Bronchial epithelial cell (primary cell): ENCODE measurements around the gene REPIN1. TPM values are rescaled to one million over a fixed set of nuclear protein-coding genes. Genes with fewer than 3 reads are reported as not detected.

Experiments used
- DNase-seq: peaks from one replicate; pipeline ENCODE4 v3.0.0-alpha.2; 2010; ENCODE audit warnings: low read depth
- FAIRE-seq: peaks from 2 replicates; lab custom pipeline; 2011; peaks lifted over from hg19 to GRCh38; lab: Jason Lieb, UNC
- H3K27me3 ChIP-seq: 2 replicates; pipeline ENCODE4 v1.5.1; 2011; ENCODE audit warnings: low read length; ENCODE audit not compliant: control insufficient read depth, insufficient read depth
- H3K36me3 ChIP-seq: 2 replicates; pipeline ENCODE4 v1.5.1; 2011; ENCODE audit warnings: low read length; ENCODE audit not compliant: control insufficient read depth, insufficient read depth
- H3K4me3 ChIP-seq: 2 replicates; pipeline ENCODE4 v1.5.1; 2011; ENCODE audit warnings: mild to moderate bottlenecking, low read depth, low read length, control low read depth
- total RNA-seq: library from RNA; depleted of rRNA; stranded (reverse); fragments of >200 nt; gene quantifications from 2 replicates; pipeline ENCODE4 v1.2.1, GENCODE V29; 2014
- TF ChIP-seq, protein P1 (sequence below): IDR thresholded peaks from 2 replicates; pipeline ENCODE4 v1.5.1; 2011; ENCODE audit warnings: mild to moderate bottlenecking, moderate library complexity, low read length, control low read depth, inconsistent platforms; ENCODE audit not compliant: insufficient read depth, severe bottlenecking

Gene REPIN1
- total RNA-seq, 1 donor from 2014 or later, result 26.1 TPM

DNA sequence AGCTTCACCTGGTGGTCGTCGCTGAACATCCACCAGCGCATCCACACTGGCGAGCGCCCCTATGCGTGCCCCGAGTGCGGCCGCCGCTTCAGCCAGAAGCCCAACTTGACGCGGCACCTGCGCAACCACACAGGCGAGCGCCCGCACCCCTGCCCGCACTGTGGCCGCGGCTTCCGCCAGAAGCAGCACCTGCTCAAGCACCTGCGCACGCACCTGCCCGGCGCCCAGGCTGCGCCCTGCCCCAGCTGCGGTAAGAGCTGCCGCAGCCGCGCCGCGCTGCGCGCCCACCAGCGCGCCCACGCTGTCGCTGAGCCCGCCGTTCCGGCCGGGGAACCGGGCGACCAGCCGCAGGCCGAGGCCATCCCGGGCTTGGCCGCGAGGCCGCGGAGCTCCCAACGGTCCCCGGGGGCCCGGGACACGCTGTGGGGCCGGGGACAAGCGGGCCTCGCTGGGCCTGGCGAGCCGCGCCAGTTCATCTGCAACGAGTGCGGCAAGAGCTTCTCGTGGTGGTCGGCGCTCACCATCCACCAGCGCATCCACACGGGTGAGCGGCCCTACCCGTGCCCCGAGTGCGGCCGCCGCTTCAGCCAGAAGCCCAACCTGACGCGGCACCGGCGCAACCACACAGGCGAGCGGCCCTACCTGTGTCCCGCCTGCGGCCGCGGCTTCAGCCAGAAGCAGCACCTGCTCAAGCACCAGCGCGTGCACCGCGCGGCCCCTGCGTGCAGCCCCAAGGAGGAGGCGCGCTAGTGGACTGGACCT lies 28.9 kb downstream of the REPIN1 start:
- H3K36me3 ChIP-seq, result no peaks in the 10 kb centered on the region
- no peaks in the 10 kb centered on the region for H3K27me3 ChIP-seq
- FAIRE-seq, result no peak
- H3K4me3 ChIP-seq, result no peak overlapping the region
- no peak for DNase-seq
- TF ChIP-seq, protein P1, sequence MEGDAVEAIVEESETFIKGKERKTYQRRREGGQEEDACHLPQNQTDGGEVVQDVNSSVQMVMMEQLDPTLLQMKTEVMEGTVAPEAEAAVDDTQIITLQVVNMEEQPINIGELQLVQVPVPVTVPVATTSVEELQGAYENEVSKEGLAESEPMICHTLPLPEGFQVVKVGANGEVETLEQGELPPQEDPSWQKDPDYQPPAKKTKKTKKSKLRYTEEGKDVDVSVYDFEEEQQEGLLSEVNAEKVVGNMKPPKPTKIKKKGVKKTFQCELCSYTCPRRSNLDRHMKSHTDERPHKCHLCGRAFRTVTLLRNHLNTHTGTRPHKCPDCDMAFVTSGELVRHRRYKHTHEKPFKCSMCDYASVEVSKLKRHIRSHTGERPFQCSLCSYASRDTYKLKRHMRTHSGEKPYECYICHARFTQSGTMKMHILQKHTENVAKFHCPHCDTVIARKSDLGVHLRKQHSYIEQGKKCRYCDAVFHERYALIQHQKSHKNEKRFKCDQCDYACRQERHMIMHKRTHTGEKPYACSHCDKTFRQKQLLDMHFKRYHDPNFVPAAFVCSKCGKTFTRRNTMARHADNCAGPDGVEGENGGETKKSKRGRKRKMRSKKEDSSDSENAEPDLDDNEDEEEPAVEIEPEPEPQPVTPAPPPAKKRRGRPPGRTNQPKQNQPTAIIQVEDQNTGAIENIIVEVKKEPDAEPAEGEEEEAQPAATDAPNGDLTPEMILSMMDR, result no peak

GRCh38 chr7:150398108-150398964 lies 29.7 kb downstream of the REPIN1 start:
- FAIRE-seq (no peak), DNase-seq (no peak)
- H3K27me3 ChIP-seq, result no peaks in the 10 kb centered on the region
- no peaks in the 10 kb centered on the region for H3K36me3 ChIP-seq
- H3K4me3 ChIP-seq, result no peak overlapping the region
- TF ChIP-seq, protein P1, result no peak

DNA sequence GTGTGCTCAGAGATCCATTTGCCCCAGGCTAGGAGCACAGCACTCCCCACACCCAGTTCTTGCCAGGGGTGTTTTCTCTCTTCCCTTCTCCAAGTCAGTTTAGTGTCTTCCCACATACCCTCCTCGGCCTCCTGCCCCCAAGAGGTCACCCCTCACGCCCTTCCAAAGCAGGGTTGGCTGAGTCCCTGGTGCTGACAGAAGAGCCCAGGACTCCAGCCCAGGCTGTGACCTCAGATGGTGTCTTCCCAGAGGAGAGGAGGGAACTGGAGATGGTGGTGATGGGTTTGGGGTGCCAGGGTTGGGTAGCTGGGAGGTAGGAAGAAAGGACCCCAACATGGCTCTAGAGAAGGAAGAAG lies 30.3 kb downstream of the REPIN1 start:
- FAIRE-seq (peak; percentile 28), DNase-seq (no peak)
- H3K36me3 ChIP-seq, result no peaks in the 10 kb centered on the region
- H3K4me3 ChIP-seq, result no peak overlapping the region
- no peaks in the 10 kb centered on the region for H3K27me3 ChIP-seq
- TF ChIP-seq, protein P1, result no peak

DNA sequence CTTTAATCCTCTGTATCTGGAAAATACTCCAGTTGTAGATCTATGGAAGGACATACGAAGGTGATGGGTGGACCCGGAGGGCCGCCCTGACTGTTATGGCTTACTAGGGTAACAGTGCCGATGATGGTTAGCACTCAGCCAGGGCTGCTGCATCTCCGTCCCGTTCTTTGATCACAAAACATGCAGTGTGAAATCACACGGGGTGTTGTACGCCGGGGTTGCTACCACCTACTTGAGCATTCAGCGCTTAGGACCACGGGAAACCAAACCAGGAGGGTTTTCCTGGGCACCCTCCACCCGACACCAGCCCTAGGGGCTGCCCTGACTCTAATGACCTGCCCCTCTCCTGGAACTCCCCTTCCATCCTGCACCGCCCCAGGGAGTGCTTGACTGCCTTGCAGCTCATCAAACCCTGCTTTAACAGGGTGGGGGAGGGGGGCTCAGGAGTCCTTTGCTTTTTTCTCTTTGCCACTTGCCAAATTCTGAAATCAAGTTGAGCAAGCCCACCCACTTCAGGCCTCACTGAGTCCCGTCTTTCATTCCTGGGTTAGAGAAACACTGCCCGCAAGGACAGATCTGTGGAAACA lies 30.9 kb downstream of the REPIN1 start:
- no peak overlapping the region for H3K4me3 ChIP-seq
- no peak for DNase-seq
- H3K36me3 ChIP-seq, result no peaks in the 10 kb centered on the region
- no peaks in the 10 kb centered on the region for H3K27me3 ChIP-seq
- TF ChIP-seq, protein P1, result no peak
- FAIRE-seq, result no peak

DNA sequence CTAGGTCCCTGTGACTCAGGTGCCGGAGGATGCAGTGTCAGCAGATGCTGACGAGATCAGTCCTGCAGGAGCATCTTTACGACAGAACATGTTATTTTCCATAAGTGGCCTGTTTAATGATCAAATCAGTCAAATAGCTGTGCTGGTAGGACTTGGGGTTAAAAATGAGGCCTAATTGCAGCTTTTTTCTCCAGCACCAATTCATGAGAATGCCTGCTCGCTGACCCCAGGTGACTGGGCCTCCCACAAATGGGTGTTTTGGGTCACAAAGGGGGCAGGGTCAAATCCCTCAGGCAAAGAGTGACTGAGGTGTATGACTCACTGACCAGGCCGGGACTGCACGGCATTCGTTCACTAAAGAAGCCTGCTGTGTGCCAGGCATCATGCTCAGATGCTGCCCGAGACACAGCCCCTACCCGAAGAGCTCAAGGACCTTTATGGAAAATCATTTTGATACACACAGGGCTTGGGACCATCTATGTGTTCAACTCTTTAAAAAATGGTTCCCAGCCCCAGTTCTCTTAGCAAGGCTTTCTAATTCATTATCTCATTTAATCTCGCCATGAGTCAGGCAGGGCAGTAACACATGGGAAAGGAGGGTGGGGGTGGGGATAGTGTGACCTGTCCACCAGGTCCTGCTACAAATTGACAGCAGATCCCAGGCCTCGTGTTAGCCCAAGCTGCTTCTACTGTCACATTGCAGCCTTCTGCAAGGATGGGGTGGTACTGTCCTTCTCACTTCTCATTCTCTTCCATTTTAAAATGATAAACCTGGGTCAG lies 31.6 kb downstream of the REPIN1 start:
- TF ChIP-seq, protein P1, result no peak
- H3K4me3 ChIP-seq, result no peak overlapping the region
- peak; percentile 68 for DNase-seq
- no peaks in the 10 kb centered on the region for H3K36me3 ChIP-seq
- FAIRE-seq, result no peak
- H3K27me3 ChIP-seq, result no peaks in the 10 kb centered on the region
